Activated CD8-positive, alpha-beta memory T cell treated with anti-CD3 and anti-CD28 coated beads, Interleukin-2, amount 10 ng/mL, durations not matched to agents 7 days and 5 days (primary cell): Measurements from ENCODE around the gene NPTXR. TPM values are rescaled to one million over a fixed set of nuclear protein-coding genes. Genes with fewer than 3 reads are reported as not detected.

Source experiments
- ATAC-seq: fragments of 150-1000 bp; cut with Tn5 transposase; one replicate; pipeline ENCODE4 v1.10.0; 2021; ENCODE audit warnings: moderate library complexity
- CTCF ChIA-PET: fragments of 350-600 bp; sonication (Branson Sonifier 250); formaldehyde crosslinking; loops from one replicate; lab custom pipeline; 2021; ENCODE audit warnings: antibody characterized with exemption; lab: Charles Lee
- DNase-seq: peaks from one replicate; pipeline ENCODE4 v3.0.0-alpha.2; 2020
- H3K27ac Mint-ChIP-seq: one replicate; pipeline ENCODE4 v1.8.0; 2021; ENCODE audit warnings: mild to moderate bottlenecking, mixed read lengths
- H3K27me3 Mint-ChIP-seq: one replicate; pipeline ENCODE4 v1.8.0; 2021; ENCODE audit warnings: mixed read lengths
- H3K36me3 Mint-ChIP-seq: one replicate; pipeline ENCODE4 v1.8.0; 2021; ENCODE audit warnings: mild to moderate bottlenecking, mixed read lengths
- H3K4me1 Mint-ChIP-seq: one replicate; pipeline ENCODE4 v1.8.0; 2021; ENCODE audit warnings: mixed read lengths
- H3K4me3 Mint-ChIP-seq: one replicate; pipeline ENCODE4 v1.8.0; 2021; ENCODE audit warnings: mild to moderate bottlenecking, moderate library complexity, mixed read lengths
- H3K9me3 Mint-ChIP-seq: one replicate; pipeline ENCODE4 v1.8.0; 2022; ENCODE audit warnings: low read depth, mixed read lengths
- total RNA-seq, 2 experiments: library from RNA; stranded (reverse); gene quantifications; one replicate each; pipeline ENCODE4 v1.2.3, GENCODE V29; 2021

Gene NPTXR
- total RNA-seq, 2 experiments from 2014 or later: 0.96 to 2.4 TPM

DNA sequence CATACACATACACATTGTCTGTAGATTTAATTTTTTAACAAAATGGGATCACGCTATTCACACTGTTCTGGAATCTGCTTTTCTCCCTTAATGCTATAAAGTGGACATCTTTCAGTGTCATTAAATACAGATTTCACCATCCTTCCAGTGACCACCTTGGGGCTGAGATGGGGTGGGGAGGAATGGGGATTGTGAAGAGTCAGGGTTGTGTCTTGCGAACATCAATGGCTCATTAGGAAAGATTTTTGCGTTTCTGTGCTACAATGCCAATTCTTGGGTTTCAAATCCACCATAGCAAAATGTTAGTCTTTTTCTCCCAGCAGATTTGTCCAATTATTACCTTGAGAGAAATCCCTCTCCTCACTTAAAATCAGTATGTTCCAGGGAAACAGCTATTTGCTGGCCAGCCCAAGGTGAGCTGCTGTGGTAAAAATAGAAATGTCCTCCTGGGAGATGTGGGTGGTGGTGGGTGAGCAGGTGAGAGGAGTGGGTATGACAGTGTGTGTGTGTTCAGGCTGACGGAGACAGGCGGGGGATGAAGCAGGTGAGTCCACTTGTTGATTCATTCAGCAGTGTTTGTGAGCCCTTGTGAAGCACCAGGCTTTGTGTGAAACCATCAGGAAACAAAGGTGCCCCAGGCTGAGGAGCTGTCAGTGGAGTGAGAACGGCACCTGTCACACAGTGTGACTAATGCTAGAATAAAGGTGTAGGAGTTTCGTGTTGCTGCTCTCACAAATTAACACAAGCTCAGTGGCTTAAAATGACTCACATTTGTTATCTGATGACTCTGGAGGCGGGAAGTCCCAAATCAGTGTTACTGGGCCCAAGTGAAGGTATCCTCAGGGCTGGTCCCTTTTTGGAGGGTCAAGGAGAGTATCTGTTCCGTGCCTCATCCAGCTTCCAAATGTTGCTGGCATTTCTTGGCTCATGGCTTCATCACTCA lies 29.9 kb upstream of the NPTXR start:
- Mint-ChIP-seq H3K9me3 (no peaks in the 10 kb centered on the region), H3K4me3 (peak overlapping the region; percentile 87), H3K4me1 (peaks cover 38% of the 10 kb centered on the region), H3K36me3 (peaks cover 5% of the 10 kb centered on the region), H3K27ac (peak overlapping the region; percentile 83), H3K27me3 (peaks cover 10% of the 10 kb centered on the region)
- DNase-seq (peak; percentile 70), ATAC-seq (peak; percentile 13)
- CTCF ChIA-PET: interaction anchor here (0.6 to 1.7 kb wide), 3 partner anchors 98 to 130 kb away, joined by 3 to 10 read pairs (median 3); no protein-coding TSS in a partner anchor

DNA sequence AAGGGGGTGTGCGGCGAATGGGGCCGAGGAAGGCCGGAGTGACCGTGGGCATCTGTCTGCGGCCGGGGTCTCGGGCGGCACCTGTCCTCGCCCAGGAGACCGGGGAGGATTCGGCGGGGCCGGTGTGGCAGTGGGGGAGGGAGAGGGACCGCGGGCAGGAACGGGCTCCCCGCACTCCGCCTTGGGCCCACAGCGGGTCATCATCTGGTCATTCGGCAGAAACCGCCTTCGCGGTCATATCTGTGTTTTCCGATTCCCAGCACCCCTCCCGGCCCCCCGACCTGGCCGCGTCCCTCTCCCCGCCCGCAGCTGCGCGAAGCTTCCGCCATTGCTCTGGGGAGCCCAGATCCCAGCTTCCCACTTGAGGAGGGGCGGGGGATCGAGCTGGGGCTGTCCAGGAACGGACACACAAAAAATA lies 29.0 kb upstream of the NPTXR start:
- peak overlapping the region; percentile 83 for H3K27ac Mint-ChIP-seq
- H3K27me3 Mint-ChIP-seq: peaks cover 10% of the 10 kb centered on the region
- peak overlapping the region; percentile 87 for H3K4me3 Mint-ChIP-seq
- CTCF ChIA-PET: interaction anchor here (1.3 to 5.8 kb wide), 2 partner anchors 23 to 133 kb away, joined by 4 to 171 read pairs; no protein-coding TSS in a partner anchor
- H3K9me3 Mint-ChIP-seq: no peaks in the 10 kb centered on the region
- peaks cover 45% of the 10 kb centered on the region for H3K4me1 Mint-ChIP-seq
- H3K36me3 Mint-ChIP-seq: peaks cover 9% of the 10 kb centered on the region
- ATAC-seq (no peak), DNase-seq (peak; percentile 54)

DNA sequence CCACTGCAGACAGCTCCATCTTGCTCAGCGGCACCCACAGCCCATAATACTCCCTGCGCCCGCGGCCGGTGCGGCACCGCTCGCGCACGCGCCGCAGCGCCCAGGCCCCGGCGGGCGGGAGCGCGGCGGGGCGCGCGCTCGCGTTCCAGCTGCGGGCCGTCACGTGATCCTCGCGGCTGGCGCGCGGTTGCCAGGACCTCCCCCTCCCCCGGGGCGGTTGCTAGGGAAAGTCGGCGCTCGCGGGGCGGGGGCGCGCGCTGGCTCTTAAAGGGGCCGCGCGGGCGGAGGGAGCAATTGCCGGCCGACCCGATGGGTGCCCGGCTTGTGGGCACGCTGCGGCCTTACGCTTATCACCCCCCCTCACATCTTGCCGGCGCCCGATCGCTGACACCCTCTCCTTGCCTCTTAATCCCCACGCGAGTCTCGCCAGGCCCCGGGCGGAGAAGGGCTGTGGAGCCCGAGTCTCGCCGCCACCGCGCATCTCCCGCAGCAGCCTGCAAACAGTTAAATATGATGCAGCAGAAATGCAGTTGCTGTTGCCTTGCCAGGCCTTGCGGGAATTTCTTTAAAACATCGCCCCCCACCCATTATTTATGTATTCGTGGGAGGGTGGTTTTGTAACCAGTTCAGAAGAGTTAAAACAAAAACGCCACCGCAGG lies 28.5 kb upstream of the NPTXR start, which contains the start of gene CBX6:
Gene CBX6, minus strand, starts transcription at position 45 of the 659 bp plus-strand sequence. Its CDS starts 26 bp downstream, at position 19.
- Mint-ChIP-seq H3K27ac (peak within 1 kb of the TSS; percentile 88), H3K4me1 (peaks cover 47% of the 10 kb centered on the region), H3K27me3 (peaks cover 10% of the 10 kb centered on the region), H3K36me3 (peaks cover 11% of the 10 kb centered on the region), H3K4me3 (peak within 1 kb of the TSS; percentile 87), H3K9me3 (no peaks in the 10 kb centered on the region)
- DNase-seq (peak; percentile 95), ATAC-seq (peak; percentile 77)
- CTCF ChIA-PET: interaction anchor here (1.1 to 5.8 kb wide), 9 partner anchors 23 to 444 kb away, joined by 3 to 171 read pairs (median 11); partner anchors contain the start of gene APOBEC3B

DNA sequence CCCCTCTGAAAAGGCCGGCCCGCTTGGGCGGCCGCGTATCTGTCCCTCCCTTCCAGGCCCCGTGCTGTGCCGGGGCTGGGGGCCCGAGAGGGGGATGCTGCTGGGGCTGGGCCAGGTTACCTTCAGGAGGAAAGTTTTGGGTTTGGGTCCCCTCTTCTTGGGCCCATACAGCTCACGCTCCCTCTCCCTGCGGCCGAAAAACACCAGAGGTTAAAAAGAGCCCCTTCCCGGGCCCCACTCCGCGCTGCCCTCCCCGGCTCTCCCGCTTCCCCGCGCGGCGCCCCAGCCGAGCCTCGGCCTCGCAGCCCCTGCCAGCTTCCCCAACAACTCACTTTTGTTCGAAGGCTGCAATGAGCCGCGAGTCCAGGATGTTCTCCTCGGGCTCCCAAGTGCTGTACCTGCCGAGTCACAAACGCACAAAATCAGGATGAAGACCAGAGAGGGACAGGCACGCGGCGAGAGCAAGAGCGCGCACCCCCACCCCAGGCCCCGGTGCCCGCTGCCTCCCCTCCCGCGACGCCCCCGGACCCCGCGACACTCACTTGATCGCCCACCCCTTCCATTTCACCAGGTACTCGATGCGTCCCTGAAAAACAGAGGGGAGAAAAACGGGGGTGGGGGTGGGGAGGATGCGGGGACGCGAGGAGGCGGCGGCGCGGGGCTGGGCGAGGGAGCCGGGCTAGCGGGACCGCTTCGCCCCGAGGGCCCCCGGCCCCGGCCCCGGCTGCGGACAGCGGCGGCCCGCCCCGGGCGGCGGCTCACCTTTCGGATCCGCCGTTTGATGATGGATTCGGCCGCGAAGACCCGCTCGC lies 27.7 kb upstream of the NPTXR start:
- Mint-ChIP-seq H3K27ac (peak overlapping the region; percentile 88), H3K4me3 (peak overlapping the region; percentile 87), H3K9me3 (no peaks in the 10 kb centered on the region), H3K4me1 (peaks cover 47% of the 10 kb centered on the region), H3K27me3 (peaks cover 10% of the 10 kb centered on the region), H3K36me3 (peaks cover 11% of the 10 kb centered on the region)
- CTCF ChIA-PET: interaction anchor here (0.6 to 5.8 kb wide), 26 partner anchors 10 to 527 kb away, joined by 3 to 171 read pairs (median 6); partner anchors contain the start of genes APOBEC3B and TAB1
- DNase-seq (peak; percentile 58), ATAC-seq (peak; percentile 24)

DNA sequence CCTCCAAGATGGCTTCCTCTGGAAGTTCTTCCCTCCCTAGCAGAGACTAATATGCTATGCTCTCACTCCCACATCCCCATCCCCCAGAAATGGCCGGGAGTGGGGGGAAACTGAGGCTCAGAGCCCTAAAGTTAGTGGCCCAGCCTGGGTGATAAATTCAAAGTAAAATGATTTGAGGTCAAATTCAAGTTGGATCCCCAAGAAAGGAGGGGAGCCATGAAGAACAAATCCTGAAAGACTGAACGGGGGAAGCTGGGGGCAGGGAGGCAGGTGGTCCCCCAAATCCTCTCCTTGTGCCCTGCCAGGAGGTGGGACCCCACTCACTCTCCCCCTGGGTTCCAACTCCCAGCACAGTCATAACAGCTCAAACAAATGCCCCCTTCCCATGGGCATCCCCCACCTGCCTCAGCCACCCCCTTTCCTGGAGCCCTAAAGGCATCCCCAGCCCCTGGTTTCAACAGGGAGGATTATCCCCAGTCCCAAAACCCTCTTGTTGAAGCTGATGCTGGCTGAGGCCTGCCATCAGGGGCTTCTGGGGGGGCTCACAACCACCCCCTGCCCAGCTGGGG lies 27.0 kb upstream of the NPTXR start:
- H3K4me1 Mint-ChIP-seq: peaks cover 47% of the 10 kb centered on the region
- ATAC-seq: no peak
- no peaks in the 10 kb centered on the region for H3K9me3 Mint-ChIP-seq
- peak overlapping the region; percentile 87 for H3K4me3 Mint-ChIP-seq
- peaks cover 10% of the 10 kb centered on the region for H3K27me3 Mint-ChIP-seq
- peak overlapping the region; percentile 88 for H3K27ac Mint-ChIP-seq
- peak; percentile 44 for DNase-seq
- CTCF ChIA-PET: interaction anchor here (0.6 to 5.8 kb wide), 49 partner anchors 7 to 528 kb away, joined by 3 to 171 read pairs (median 6); partner anchors contain the start of genes APOBEC3B, APOBEC3C, CBX7 and TAB1
- peaks cover 11% of the 10 kb centered on the region for H3K36me3 Mint-ChIP-seq

DNA sequence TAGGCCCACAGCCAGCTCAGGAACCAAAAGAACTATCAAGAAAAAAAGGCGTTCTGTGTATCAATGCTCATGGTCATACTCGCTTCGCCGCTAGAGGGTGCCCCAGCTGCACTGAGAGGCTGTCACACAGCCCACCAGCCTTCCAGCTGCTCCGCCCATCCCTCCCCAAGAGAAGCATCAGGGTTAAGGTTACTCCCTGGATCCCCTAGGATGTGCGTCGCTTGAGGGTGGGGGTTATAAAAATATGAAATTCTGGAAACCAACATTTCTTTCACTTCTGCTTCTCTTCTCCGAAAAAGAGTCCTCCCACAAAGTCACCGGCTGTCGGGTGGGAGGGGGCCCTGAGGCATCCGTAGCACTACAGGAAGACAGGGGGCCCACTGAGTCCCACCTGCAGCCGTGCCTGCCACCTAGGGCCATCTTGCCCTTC lies 26.5 kb upstream of the NPTXR start:
- ATAC-seq: peak; percentile 59
- Mint-ChIP-seq H3K9me3 (no peaks in the 10 kb centered on the region), H3K4me3 (peak overlapping the region; percentile 87), H3K27me3 (peaks cover 10% of the 10 kb centered on the region), H3K27ac (peak overlapping the region; percentile 88), H3K4me1 (peaks cover 47% of the 10 kb centered on the region), H3K36me3 (peaks cover 11% of the 10 kb centered on the region)
- DNase-seq: peak; percentile 93
- CTCF ChIA-PET: interaction anchor here (0.6 to 5.8 kb wide), 61 partner anchors 8 to 529 kb away, joined by 3 to 171 read pairs (median 6); partner anchors contain the start of genes APOBEC3B, APOBEC3C, CBX7 and NPTXR

DNA sequence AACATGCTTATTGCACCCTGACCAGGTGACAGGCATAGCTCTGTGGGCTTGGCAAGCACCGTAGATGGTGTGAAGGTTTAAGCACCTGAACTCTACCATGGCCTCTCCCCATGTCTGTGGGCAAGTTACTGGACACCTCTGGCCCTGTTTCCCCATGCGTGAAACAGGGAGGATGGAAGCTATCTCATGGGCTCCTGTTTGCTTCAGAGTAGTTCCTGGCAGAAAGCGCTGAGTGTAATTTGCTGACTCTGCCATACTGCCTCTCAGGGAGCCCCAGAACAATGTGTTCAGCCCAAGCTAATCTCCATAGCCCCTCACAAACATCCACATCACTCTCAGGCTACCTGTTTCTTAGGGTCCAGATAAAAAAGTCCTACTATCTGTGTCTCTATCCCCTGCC lies 25.8 kb upstream of the NPTXR start:
- CTCF ChIA-PET: interaction anchor here (0.6 to 5.8 kb wide), 64 partner anchors 8 to 659 kb away, joined by 3 to 171 read pairs (median 5); partner anchors contain the start of genes APOBEC3B, APOBEC3C, APOBEC3D and CBX7
- Mint-ChIP-seq H3K4me3 (no peak overlapping the region), H3K27me3 (peaks cover 10% of the 10 kb centered on the region), H3K27ac (peak overlapping the region; percentile 88), H3K36me3 (peaks cover 11% of the 10 kb centered on the region), H3K4me1 (peaks cover 47% of the 10 kb centered on the region), H3K9me3 (no peaks in the 10 kb centered on the region)
- ATAC-seq (no peak), DNase-seq (peak; percentile 31)

DNA sequence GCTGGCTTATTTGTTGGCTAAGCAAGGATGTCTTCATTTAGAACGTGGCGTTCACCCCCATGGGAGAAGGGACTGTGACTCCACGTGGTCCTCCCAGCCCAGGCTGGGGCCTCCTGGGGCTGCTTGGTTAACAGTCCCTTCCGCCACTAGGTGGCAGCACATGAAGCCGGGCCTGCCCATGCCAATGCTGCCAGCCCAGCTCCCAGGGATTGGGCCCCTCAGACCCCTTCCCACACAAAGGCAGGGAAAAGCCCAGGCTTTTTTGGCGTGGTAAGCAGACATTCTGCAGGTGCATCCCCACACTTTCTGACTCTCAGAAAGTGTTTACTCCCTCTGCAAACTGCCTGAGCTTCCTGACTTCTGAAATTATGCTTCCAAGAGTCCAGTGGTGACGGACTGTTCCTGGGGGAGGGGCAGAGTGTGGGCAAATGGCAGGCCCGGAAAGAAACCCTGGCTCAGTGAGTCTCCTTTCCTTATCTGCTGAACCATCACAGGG lies 25.1 kb upstream of the NPTXR start:
- CTCF ChIA-PET: interaction anchor here (0.6 to 5.8 kb wide), 32 partner anchors 8 to 660 kb away, joined by 3 to 171 read pairs (median 8); partner anchors contain the start of genes APOBEC3B, APOBEC3D and TAB1
- H3K4me3 Mint-ChIP-seq: no peak overlapping the region
- H3K9me3 Mint-ChIP-seq: no peaks in the 10 kb centered on the region
- H3K4me1 Mint-ChIP-seq: peaks cover 42% of the 10 kb centered on the region
- H3K36me3 Mint-ChIP-seq: peaks cover 12% of the 10 kb centered on the region
- H3K27me3 Mint-ChIP-seq: peaks cover 9% of the 10 kb centered on the region
- peak overlapping the region; percentile 64 for H3K27ac Mint-ChIP-seq
- DNase-seq (peak; percentile 87), ATAC-seq (peak; percentile 43)

DNA sequence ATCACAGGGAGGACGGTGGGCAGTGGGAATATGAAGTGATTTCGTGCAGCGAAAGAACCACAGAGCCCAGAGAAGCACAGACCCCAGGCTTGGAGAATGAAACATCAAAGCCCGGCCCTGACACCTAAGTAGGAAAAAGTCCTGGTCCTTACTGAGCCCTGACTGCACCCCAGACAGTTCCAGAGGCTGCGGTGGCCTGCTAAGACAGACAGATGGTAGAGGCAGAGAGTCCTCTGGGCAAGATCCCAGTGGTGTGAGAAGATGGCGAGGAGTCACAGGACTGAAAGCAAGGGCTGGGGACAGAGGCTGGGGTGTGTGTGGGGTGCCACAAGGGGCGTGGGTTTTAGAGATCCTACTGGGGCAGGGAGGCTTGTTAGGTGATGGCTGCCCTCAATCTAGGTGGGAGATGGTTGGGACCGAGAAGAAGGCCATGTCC lies 24.5 kb upstream of the NPTXR start:
- Mint-ChIP-seq H3K9me3 (no peaks in the 10 kb centered on the region), H3K4me3 (no peak overlapping the region), H3K36me3 (peaks cover 12% of the 10 kb centered on the region), H3K27ac (peak overlapping the region; percentile 64), H3K27me3 (peaks cover 3% of the 10 kb centered on the region), H3K4me1 (peaks cover 36% of the 10 kb centered on the region)
- CTCF ChIA-PET: interaction anchor here (0.7 to 5.8 kb wide), 16 partner anchors 10 to 661 kb away, joined by 3 to 171 read pairs (median 20); partner anchors contain the start of genes APOBEC3B and APOBEC3D
- no peak for ATAC-seq
- no peak for DNase-seq

DNA sequence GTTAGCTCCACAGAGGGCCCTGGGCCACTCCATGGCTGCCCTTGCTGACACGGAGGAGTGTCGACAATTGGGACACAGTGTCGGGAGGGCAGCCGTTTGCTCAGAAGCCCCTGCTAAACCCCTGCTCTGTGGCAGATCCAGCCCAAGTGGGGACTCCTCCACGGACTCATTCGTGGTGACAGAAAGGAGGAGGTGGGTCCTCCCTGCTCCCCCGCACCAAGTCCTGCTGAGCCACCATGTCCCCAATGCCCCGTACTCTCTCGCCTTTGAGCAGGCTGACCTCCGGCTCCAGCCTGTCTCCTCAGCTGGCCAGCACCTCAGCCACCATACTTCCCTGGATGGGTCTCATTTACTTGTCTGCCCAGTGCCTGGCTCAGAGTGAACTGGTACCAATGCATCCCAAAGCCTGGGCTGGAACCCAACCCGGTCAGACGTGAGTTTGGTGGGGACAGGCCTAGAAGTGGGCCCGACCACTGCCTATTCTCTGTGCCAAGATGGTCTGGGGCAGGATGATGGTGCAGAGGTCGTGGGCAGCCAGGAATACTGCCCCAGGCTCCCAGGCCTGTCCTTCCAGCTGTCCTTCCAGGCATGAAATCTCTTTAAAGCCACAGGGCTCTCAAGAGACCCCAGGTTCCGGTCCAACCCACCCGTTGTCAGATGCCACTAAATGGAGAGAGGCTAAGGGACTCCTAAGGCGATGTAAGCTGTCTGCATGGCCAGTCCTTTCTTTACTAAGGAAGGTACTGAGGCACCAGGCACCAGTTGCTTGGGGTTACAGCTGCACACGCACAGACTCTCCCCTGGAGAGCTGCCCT lies 23.9 kb upstream of the NPTXR start:
- Mint-ChIP-seq H3K9me3 (no peaks in the 10 kb centered on the region), H3K4me3 (no peak overlapping the region), H3K36me3 (peaks cover 12% of the 10 kb centered on the region), H3K4me1 (peaks cover 33% of the 10 kb centered on the region), H3K27ac (no peak overlapping the region), H3K27me3 (no peaks in the 10 kb centered on the region)
- CTCF ChIA-PET: interaction anchor here (3.2 to 5.8 kb wide), 5 partner anchors 75 to 139 kb away, joined by 20 to 171 read pairs (median 27); no protein-coding TSS in a partner anchor
- ATAC-seq (no peak), DNase-seq (no peak)

DNA sequence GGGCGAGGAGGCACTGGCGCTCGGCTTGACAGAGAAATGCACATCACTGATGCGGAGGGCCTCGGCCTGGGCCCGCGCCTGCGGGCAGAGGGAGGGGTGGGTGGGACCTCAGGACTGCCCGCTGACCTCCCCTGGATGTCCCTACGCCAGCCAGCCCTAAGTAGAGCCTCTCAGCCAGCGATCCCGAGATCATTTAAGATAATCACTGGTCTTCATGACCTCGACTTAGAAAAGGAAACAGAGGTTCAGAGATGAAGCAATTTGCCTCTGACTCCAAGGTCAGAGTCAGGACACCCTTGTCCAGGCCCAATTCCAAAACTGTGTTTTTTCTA lies 23.3 kb upstream of the NPTXR start:
- Mint-ChIP-seq H3K4me3 (no peak overlapping the region), H3K9me3 (no peaks in the 10 kb centered on the region), H3K36me3 (peaks cover 12% of the 10 kb centered on the region), H3K27ac (no peak overlapping the region), H3K4me1 (peaks cover 31% of the 10 kb centered on the region), H3K27me3 (no peaks in the 10 kb centered on the region)
- DNase-seq (no peak), ATAC-seq (no peak)
- CTCF ChIA-PET: no interaction called here
